Sigmoid colon (tissue), 7 donors: Measurements from ENCODE around the gene PTGS2. TPM values are rescaled to one million over a fixed set of nuclear protein-coding genes. Genes with fewer than 3 reads are reported as not detected.

Experiments used
- DNase-seq: peaks from one replicate; pipeline ENCODE4 v3.0.0-alpha.2; 2019
- H3K27ac ChIP-seq, 4 donors: fragments of 200-600 bp; sonication (generic); one replicate each; pipeline ENCODE4 v1.5.1; 2016 to 2019; ENCODE audit warnings: mild to moderate bottlenecking in 1 of 4
- H3K27me3 ChIP-seq, 3 donors: fragments of 200-600 bp; sonication (generic); one replicate each; pipeline ENCODE4 v1.5.1; 2019; ENCODE audit warnings: mild to moderate bottlenecking in 1 of 3
- H3K36me3 ChIP-seq, 4 donors: fragments of 200-600 bp; sonication (generic); one replicate each; pipeline ENCODE4 v1.5.1; 2016 to 2019
- H3K4me1 ChIP-seq, 4 donors: fragments of 200-600 bp; sonication (generic); one replicate each; pipeline ENCODE4 v1.5.1; 2017 to 2019
- H3K4me3 ChIP-seq, 4 donors: fragments of 200-600 bp; sonication (generic); one replicate each; pipeline ENCODE4 v1.5.1; 2017 to 2019; ENCODE audit warnings: mild to moderate bottlenecking in 2 of 4, moderate library complexity in 1 of 4
- H3K9me3 ChIP-seq, 4 donors: fragments of 200-600 bp in 3 of 4; sonication (generic) in 3 of 4; one replicate each; pipeline versions ENCODE4 v1.5.1 to v1.6.1; 2013 to 2019
- EP300 ChIP-seq, 4 donors: sonication (generic); formaldehyde crosslinking; IDR thresholded peaks; one replicate each; pipeline ENCODE4 v1.6.1; 2017; ENCODE audit warnings: antibody characterized with exemption in 4 of 4
- POLR2A ChIP-seq, 2 donors: fragments of 450-650 bp; IDR thresholded peaks; one replicate each; pipeline ENCODE4 v1.6.1; 2016; ENCODE audit warnings: antibody characterized with exemption in 2 of 2, mild to moderate bottlenecking in 2 of 2, moderate library complexity in 2 of 2
- POLR2AphosphoS5 ChIP-seq, 4 donors: sonication (generic); formaldehyde crosslinking; IDR thresholded peaks; one replicate each; pipeline ENCODE4 v1.6.1; 2017; ENCODE audit warnings: antibody characterized with exemption in 4 of 4
- WGBS, 2 donors: extraction: QIAGEN DNeasy Blood & Tissue Kit; methylation state at CpG; one replicate each; pipeline ENCODE4 v1.1.7; 2013; 5-methylcytosine and 5-hydroxymethylcytosine counted together
- intact Hi-C: fragments of 100-400 bp; cut with DNase I; formaldehyde crosslinking; loops from one replicate; pipeline ENCODE4 v1.15.1; 2023
- polyA plus RNA-seq, 3 donors: library from polyadenylated mRNA; stranded (reverse); fragments of 200-250 nt; gene quantifications; one replicate each; pipeline ENCODE4 v1.2.3, GENCODE V29; 2013
- total RNA-seq, 4 donors: library from RNA; depleted of rRNA; stranded (reverse); fragments of >200 nt; gene quantifications; one replicate each; pipeline ENCODE4 v1.1.0, GENCODE V29; 2016
- TF ChIP-seq, protein P1 (sequence below), 4 experiments: fragments of 450-650 bp in 3 of 4; fragments of 200-600 bp in 1 of 4; IDR thresholded peaks; one replicate each; pipeline ENCODE4 v1.5.1; 2016 to 2019; ENCODE audit warnings: antibody characterized with exemption in 4 of 4, mild to moderate bottlenecking in 3 of 4, moderate library complexity in 2 of 4
- donor health status: healthy with polysubstance abuse.
- donor health status: Bipolar disorder and iron deficiency.
- donor health status: healthy.

The PTGS2 gene
- total and polyA plus RNA-seq, 7 donors = 0.60 to 118 (median 16.1) TPM

DNA sequence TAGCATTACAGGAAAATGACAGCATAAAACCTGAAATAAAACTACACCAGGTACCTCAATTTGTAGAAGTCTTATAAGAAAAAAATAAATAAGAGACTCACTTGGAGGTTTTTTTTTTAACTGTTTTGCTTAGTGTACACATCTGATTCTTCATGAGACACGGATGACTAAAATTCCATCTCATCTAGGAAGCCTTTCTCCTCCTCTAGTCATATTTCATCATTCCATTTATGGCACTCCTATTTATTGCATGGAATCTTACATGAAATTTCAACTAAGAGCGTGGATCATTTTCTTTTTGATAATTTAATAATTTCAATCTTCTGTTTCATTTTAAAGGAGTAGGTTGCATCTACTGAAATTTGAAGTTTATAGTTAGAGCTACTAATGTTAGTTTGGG, 1.6 kb upstream of the PTGS2 start:
- WGBS, 2 donors = 69 to 83% methylated on average over 2 of the region's 2 CpGs
- H3K9me3 ChIP-seq = no peaks in the 10 kb centered on the region
- H3K4me3 ChIP-seq = peak overlapping the region; percentile 72 to 78 (median 74)

DNA sequence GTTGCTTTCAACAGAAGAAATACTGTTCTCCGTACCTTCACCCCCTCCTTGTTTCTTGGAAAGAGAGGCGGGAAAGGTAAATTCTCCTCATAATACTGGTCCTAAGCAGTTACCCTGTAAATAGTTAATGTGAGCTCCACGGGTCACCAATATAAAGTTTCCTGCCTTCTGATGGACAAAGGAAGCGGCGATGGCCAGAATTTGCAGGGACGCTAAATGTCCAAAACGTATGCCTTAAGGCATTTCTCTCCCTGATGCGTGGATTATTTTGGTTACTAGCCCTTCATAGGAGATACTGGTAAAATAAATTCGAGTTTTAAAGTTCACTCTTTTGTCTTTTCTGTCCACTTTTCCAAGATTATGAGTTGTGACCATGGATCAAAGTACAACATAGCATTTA, 898 bp upstream of the PTGS2 start:
- intact Hi-C loops = loop anchor here (2.0 to 10.0 kb wide), 5 partner anchors 54 to 302 kb away; partner anchors contain the start of gene PLA2G4A
- Histone ChIP-seq H3K36me3 (peaks cover 0 to 27% (median 11%) of the 10 kb centered on the region in 4 donors), H3K27me3 (no peaks in the 10 kb centered on the region), H3K4me3 (peak overlapping the region; percentile 72 to 78 (median 74)), H3K27ac (peak overlapping the region; percentile 89 to 96 (median 94)), H3K4me1 (peaks cover 0 to 52% (median 18%) of the 10 kb centered on the region in 4 donors), H3K9me3 (no peaks in the 10 kb centered on the region)
- WGBS, 2 donors = 26 to 32% methylated on average over 9 of the region's 9 CpGs
- TF ChIP-seq, protein P1, sequence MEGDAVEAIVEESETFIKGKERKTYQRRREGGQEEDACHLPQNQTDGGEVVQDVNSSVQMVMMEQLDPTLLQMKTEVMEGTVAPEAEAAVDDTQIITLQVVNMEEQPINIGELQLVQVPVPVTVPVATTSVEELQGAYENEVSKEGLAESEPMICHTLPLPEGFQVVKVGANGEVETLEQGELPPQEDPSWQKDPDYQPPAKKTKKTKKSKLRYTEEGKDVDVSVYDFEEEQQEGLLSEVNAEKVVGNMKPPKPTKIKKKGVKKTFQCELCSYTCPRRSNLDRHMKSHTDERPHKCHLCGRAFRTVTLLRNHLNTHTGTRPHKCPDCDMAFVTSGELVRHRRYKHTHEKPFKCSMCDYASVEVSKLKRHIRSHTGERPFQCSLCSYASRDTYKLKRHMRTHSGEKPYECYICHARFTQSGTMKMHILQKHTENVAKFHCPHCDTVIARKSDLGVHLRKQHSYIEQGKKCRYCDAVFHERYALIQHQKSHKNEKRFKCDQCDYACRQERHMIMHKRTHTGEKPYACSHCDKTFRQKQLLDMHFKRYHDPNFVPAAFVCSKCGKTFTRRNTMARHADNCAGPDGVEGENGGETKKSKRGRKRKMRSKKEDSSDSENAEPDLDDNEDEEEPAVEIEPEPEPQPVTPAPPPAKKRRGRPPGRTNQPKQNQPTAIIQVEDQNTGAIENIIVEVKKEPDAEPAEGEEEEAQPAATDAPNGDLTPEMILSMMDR (IDR thresholded peaks at IDR 0.05) = no peak
- TF ChIP-seq POLR2A (IDR thresholded peaks at IDR 0.05) = no peak
- DNase-seq = no peak

More for the DNA sequence above, 1.6 kb upstream of the PTGS2 start:
- H3K27me3 ChIP-seq = no peaks in the 10 kb centered on the region
- intact Hi-C loops = loop anchor here (2.0 to 10.0 kb wide), 5 partner anchors 54 to 301 kb away; partner anchors contain the start of gene PLA2G4A
- H3K4me1 ChIP-seq = peaks cover 0 to 46% (median 16%) of the 10 kb centered on the region in 4 donors
- DNase-seq = no peak
- H3K27ac ChIP-seq = peak overlapping the region; percentile 89 to 96 (median 94)
- TF ChIP-seq, protein P1 (IDR thresholded peaks at IDR 0.05) = no peak
- no peak for TF ChIP-seq EP300 (IDR thresholded peaks at IDR 0.05)
- TF ChIP-seq POLR2AphosphoS5 (IDR thresholded peaks at IDR 0.05) = no peak
- no peak for TF ChIP-seq POLR2A (IDR thresholded peaks at IDR 0.05)
- peaks cover 0 to 20% (median 5%) of the 10 kb centered on the region in 4 donors for H3K36me3 ChIP-seq

DNA sequence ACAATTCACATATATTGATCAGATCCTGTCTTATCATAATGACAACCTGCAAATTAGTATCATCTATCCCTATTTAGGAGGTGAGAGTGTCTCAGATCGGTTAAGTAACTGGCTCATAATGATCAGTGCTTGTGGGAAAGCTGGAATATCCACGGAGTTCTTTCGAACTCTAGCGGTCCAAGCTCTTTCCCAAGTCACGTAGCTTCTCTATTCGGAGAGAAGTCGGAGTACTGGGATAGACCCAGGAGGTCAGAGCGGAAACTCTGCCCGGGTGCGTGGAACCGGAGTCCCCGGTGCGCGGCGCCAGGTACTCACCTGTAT, 339 bp downstream of the PTGS2 start:
- Histone ChIP-seq H3K27me3 (no peaks in the 10 kb centered on the region), H3K9me3 (no peaks in the 10 kb centered on the region), H3K4me1 (peaks cover 0 to 58% (median 22%) of the 10 kb centered on the region in 4 donors), H3K4me3 (peak overlapping the region; percentile 72 to 78 (median 74)), H3K27ac (peak overlapping the region; percentile 89 to 96 (median 94)), H3K36me3 (peaks cover 0 to 39% (median 20%) of the 10 kb centered on the region in 4 donors)
- WGBS, 2 donors = 1% methylated on average over 15 of the region's 15 CpGs
- intact Hi-C loops = loop anchor here (2.0 to 10.0 kb wide), 6 partner anchors 53 to 303 kb away; partner anchors contain the start of gene PLA2G4A
- TF ChIP-seq POLR2AphosphoS5 (IDR thresholded peaks at IDR 0.05) = no peak
- TF ChIP-seq, protein P1 (IDR thresholded peaks at IDR 0.05) = no peak
- no peak for TF ChIP-seq EP300 (IDR thresholded peaks at IDR 0.05)
- TF ChIP-seq POLR2A (IDR thresholded peaks at IDR 0.05) = no peak
- no peak for DNase-seq

DNA sequence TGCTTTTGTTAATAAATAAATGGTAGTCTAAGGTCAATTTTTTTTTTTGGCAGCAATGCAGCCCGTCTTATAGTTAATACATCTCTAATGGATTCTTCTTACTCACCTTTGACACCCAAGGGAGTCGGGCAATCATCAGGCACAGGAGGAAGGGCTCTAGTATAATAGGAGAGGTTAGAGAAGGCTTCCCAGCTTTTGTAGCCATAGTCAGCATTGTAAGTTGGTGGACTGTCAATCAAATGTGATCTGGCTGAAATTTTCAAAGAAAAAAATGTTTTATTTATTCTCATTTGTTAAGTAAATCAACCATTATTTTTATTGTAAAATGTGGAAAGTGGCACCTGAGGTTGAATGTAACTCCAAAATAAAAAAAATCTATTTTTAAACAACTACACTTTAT, 2.1 kb downstream of the PTGS2 start:
- WGBS, 2 donors = 74 to 83% methylated on average over 2 of the region's 2 CpGs

More for the DNA sequence above, 2.1 kb downstream of the PTGS2 start:
- Histone ChIP-seq H3K4me1 (peaks cover 0 to 57% (median 25%) of the 10 kb centered on the region in 4 donors), H3K27ac (peak overlapping the region in 3 of 4 donors; percentile 92 to 96 (median 95)), H3K4me3 (peak overlapping the region in 2 of 4 donors; percentile 72 to 74), H3K9me3 (no peaks in the 10 kb centered on the region), H3K36me3 (peaks cover 0 to 57% (median 29%) of the 10 kb centered on the region in 4 donors), H3K27me3 (no peaks in the 10 kb centered on the region)
- no peak for DNase-seq
- intact Hi-C loops = loop anchor here (2.0 kb wide), 1 partner anchor 71 kb away; no protein-coding TSS in a partner anchor
- TF ChIP-seq, protein P1 (IDR thresholded peaks at IDR 0.05) = no peak
- no peak for TF ChIP-seq EP300 (IDR thresholded peaks at IDR 0.05)
- no peak for TF ChIP-seq POLR2AphosphoS5 (IDR thresholded peaks at IDR 0.05)
- no peak for TF ChIP-seq POLR2A (IDR thresholded peaks at IDR 0.05)
